ENCODE data around the gene TBL2. TPM values are rescaled to one million over a fixed set of nuclear protein-coding genes. Genes with fewer than 3 reads are reported as not detected.

Gene TBL2
- total RNA-seq, 1 donor from 2014 or later = 42.1 TPM

DNA sequence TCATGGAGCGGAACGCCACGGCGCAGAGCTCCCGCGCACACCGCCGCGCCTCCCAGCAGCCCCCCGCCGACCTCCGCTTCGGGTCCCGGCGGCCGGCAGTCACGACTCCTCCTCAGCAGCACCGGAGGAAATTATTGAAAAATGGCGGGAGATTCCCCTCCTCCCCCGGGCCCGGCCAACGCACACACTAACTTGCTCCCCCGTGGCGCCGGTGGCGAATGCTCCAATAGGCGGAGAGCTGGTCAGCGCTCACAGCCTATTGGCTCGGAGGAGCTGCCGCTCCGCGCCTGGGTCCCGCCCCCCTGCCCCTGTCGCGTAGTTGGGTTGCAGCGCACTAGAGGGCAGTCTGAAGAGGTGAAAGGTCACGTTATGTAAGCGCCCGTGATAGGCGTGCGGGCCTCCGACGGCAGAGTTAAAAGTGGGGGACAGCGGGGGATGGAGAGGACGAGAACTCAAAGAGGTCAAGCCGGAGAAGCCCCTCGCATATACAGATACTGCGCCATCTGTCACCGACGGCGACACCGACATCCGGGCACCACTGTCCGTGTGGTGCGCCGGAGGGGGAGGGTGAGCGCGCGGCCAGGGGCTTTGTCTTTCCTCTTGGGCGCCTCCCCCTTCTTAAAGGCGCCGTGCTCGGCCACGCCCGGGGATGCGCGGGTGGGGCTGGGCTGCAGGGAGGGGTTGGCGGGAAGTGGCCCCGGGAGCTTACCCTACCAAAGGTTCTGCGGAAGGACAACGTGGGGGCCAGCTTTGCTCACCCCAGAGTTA, 56.1 kb downstream of the TBL2 start, which contains the start of gene BAZ1B:
Gene BAZ1B, minus strand, starts transcription at position 189 of the 768 bp plus-strand sequence. CDS start 360 bp downstream, outside the sequence.
- peak; percentile 96 for DNase-seq (ENCODE audit: low spot score, unreplicated experiment)
- Mint-ChIP-seq H3K36me3 (ENCODE audit: insufficient read depth) (peaks cover 12% of the 10 kb centered on the region), H3K27ac (peak within 1 kb of the TSS; percentile 99), H3K9me3 (ENCODE audit: low read depth) (no peaks in the 10 kb centered on the region), H3K4me3 (ENCODE audit: low read depth) (peak within 1 kb of the TSS; percentile 96), H3K27me3 (no peaks in the 10 kb centered on the region), H3K4me1 (ENCODE audit: low read depth) (peaks cover 28% of the 10 kb centered on the region)
- TF ChIP-seq, protein P1, sequence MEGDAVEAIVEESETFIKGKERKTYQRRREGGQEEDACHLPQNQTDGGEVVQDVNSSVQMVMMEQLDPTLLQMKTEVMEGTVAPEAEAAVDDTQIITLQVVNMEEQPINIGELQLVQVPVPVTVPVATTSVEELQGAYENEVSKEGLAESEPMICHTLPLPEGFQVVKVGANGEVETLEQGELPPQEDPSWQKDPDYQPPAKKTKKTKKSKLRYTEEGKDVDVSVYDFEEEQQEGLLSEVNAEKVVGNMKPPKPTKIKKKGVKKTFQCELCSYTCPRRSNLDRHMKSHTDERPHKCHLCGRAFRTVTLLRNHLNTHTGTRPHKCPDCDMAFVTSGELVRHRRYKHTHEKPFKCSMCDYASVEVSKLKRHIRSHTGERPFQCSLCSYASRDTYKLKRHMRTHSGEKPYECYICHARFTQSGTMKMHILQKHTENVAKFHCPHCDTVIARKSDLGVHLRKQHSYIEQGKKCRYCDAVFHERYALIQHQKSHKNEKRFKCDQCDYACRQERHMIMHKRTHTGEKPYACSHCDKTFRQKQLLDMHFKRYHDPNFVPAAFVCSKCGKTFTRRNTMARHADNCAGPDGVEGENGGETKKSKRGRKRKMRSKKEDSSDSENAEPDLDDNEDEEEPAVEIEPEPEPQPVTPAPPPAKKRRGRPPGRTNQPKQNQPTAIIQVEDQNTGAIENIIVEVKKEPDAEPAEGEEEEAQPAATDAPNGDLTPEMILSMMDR (IDR thresholded peaks at IDR 0.05; ENCODE audit: unreplicated experiment) = peak; percentile 33

DNA sequence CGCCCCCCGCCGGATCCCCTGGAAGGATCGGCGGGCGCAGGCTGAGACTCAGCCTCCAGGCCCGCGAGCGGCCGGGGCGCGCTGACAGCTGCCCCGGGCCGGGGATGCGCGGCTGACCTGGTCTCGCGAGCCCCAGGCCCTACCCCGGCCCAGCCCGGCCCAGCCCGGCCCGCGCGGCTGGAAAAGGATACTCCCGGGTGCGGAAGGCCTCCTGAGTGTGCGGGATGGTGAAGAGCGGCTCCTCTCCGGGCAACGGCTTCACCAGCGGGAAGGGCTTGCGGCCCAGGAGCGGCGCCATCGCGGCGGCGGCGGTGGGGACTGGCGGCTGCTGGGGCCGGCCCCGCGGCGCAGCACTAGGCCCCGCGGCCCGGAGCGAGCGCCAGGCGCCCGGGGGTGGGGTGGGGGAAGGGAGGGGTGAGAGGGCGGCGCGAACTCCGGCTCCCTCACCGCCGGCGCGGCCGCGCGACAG, 56.7 kb downstream of the TBL2 start:
- DNase-seq (ENCODE audit: low spot score, unreplicated experiment) = no peak
- TF ChIP-seq, protein P1 (IDR thresholded peaks at IDR 0.05; ENCODE audit: unreplicated experiment) = no peak
- Mint-ChIP-seq H3K27me3 (no peaks in the 10 kb centered on the region), H3K4me3 (ENCODE audit: low read depth) (peak overlapping the region; percentile 96), H3K36me3 (ENCODE audit: insufficient read depth) (peaks cover 15% of the 10 kb centered on the region), H3K9me3 (ENCODE audit: low read depth) (no peaks in the 10 kb centered on the region), H3K4me1 (ENCODE audit: low read depth) (peaks cover 27% of the 10 kb centered on the region), H3K27ac (peak overlapping the region; percentile 62)

DNA sequence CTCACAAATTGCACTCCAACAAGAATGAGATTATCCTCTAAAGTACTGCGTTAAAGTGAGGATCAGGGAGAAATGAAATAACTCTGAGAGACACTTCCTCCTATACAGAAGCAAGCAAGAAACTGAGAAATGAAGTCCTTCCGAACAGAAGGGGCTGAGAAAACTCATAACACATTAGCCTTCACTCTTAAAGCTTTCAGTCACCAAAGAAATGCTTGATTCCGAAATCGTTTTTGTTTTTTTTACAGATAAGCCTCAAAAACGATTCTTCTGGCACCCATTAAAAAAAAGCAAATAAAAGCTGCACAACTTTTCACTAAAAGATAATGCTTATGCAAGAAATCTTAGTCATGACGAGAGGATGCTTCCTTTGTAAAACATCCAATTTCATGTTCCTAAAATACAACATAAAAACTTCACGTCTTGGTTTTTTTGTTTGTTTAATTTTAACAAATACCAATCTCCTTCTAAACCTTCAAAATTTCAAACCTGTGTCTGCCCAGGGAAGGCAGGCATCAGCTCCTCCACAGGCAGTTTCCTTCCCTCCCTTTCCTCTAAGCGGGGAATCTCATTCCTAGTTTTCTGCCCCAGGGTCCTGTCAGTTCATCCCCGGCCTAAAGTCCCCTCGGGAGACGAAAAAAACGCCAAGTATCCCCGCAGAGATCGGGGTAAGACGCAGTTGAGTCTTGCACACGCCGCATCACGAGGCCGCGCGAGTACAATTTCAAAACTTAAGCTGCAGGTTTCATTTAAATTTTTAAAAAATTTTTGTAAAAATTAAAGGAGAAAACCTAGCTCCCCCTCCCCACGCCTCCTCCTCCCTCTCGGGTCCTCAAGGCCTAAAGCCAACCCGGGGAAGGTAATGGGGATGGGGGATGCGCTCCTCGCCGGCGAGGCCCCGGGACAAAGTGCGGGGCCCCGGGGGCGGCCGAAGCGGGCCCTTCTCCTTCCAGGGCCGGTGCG, 57.4 kb downstream of the TBL2 start:
- Mint-ChIP-seq H3K36me3 (ENCODE audit: insufficient read depth) (peaks cover 15% of the 10 kb centered on the region), H3K4me1 (ENCODE audit: low read depth) (peaks cover 27% of the 10 kb centered on the region), H3K27ac (peak overlapping the region; percentile 86), H3K27me3 (no peaks in the 10 kb centered on the region), H3K9me3 (ENCODE audit: low read depth) (no peaks in the 10 kb centered on the region), H3K4me3 (ENCODE audit: low read depth) (peak overlapping the region; percentile 91)
- TF ChIP-seq, protein P1 (IDR thresholded peaks at IDR 0.05; ENCODE audit: unreplicated experiment) = no peak
- no peak for DNase-seq (ENCODE audit: low spot score, unreplicated experiment)

DNA sequence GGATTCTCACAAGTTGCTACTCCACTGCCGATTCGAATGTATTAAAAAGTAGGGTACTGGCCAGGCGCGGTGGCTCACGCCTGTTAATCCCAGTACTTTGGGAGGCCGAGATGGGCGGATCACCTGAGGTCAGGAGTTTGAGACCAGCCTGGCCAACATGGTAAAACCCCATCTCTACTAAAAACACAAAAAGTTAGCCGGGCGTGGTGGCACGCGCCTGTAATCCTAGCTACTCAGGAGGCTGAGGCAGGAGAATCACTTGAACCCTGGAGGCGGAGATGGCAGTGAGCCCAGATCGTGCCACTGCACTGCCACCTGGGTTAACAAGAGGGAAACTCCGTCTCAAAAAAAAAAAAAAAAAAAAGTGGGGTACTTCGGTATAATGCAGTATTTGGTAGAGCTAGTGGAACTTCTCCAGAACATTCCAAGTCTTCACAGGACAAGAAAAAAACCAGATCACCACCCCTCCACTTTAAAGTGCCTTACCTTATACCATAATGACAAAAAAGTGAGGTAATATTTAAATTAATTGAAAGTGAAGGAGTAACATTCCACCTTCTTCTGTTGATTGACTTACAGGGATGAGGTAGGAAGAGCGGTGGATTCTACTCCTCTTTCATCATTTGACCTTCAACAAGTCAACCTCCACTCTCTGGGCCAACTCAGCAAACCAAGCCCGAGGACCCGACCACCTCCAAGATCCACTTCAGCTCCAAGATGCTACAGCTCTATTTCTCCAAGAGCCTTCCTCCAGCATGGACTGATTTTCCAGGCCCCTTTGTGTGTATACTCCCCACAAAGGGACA, 58.3 kb downstream of the TBL2 start:
- Mint-ChIP-seq H3K9me3 (ENCODE audit: low read depth) (no peaks in the 10 kb centered on the region), H3K4me3 (ENCODE audit: low read depth) (peak overlapping the region; percentile 91), H3K27me3 (no peaks in the 10 kb centered on the region), H3K27ac (peak overlapping the region; percentile 86), H3K36me3 (ENCODE audit: insufficient read depth) (peaks cover 17% of the 10 kb centered on the region), H3K4me1 (ENCODE audit: low read depth) (peaks cover 27% of the 10 kb centered on the region)
- DNase-seq (ENCODE audit: low spot score, unreplicated experiment) = no peak
- TF ChIP-seq, protein P1 (IDR thresholded peaks at IDR 0.05; ENCODE audit: unreplicated experiment) = no peak

All from progenitor cell of endocrine pancreas (in vitro differentiated cells).